Measurements from ENCODE around the gene AGBL1. TPM values are rescaled to one million over a fixed set of nuclear protein-coding genes. Genes with fewer than 3 reads are reported as not detected.

Gene AGBL1
- total RNA-seq, 1 experiment from 2014 or later, result not detected

- H3K4me1 ChIP-seq (ENCODE audit: low read length), result no peaks in the 10 kb centered on the region
- H4K20me1 ChIP-seq (ENCODE audit: insufficient read depth, low read depth, low read length), result no peaks in the 10 kb centered on the region
- H3K4me2 ChIP-seq (ENCODE audit: low read depth, low read length, poor library complexity, severe bottlenecking), result no peak overlapping the region
- no peak overlapping the region for H3K27ac ChIP-seq (ENCODE audit: low read length)
- H2AFZ ChIP-seq (ENCODE audit: low read length), result no peak overlapping the region
- DNase-seq, result no peak
- no peak overlapping the region for H3K4me3 ChIP-seq (ENCODE audit: low read length)
- no peaks in the 10 kb centered on the region for H3K27me3 ChIP-seq (ENCODE audit: low read length)
- H3K9me3 ChIP-seq (ENCODE audit: low read length), result no peaks in the 10 kb centered on the region
- no peaks in the 10 kb centered on the region for H3K9me2 ChIP-seq (replicated peaks; ENCODE audit: insufficient read depth, low read length)
- H3K36me3 ChIP-seq (ENCODE audit: insufficient read depth, low read length), result no peaks in the 10 kb centered on the region
- no peaks in the 10 kb centered on the region for H3K79me2 ChIP-seq (ENCODE audit: low read length)
- H3K9ac ChIP-seq (ENCODE audit: low read length), result no peak overlapping the region
These were observed 25.3 kb upstream of the AGBL1 start for GRCh38 chr15:86054338-86054737.

- no peak for DNase-seq
- Histone ChIP-seq H3K9me3 (ENCODE audit: low read length) (no peaks in the 10 kb centered on the region), H3K4me3 (ENCODE audit: low read length) (no peak overlapping the region), H2AFZ (ENCODE audit: low read length) (no peak overlapping the region), H3K4me1 (ENCODE audit: low read length) (no peaks in the 10 kb centered on the region), H3K27ac (ENCODE audit: low read length) (no peak overlapping the region), H3K79me2 (ENCODE audit: low read length) (no peaks in the 10 kb centered on the region), H3K4me2 (ENCODE audit: low read depth, low read length, poor library complexity, severe bottlenecking) (no peak overlapping the region), H3K36me3 (ENCODE audit: insufficient read depth, low read length) (no peaks in the 10 kb centered on the region), H4K20me1 (ENCODE audit: insufficient read depth, low read depth, low read length) (no peaks in the 10 kb centered on the region), H3K9ac (ENCODE audit: low read length) (no peak overlapping the region), H3K27me3 (ENCODE audit: low read length) (no peaks in the 10 kb centered on the region), H3K9me2 (replicated peaks; ENCODE audit: insufficient read depth, low read length) (no peaks in the 10 kb centered on the region)
These were observed 24.0 kb upstream of the AGBL1 start for GRCh38 chr15:86055688-86056087.

- no peak overlapping the region for H3K4me3 ChIP-seq (ENCODE audit: low read length)
- DNase-seq, result no peak
- H3K9me3 ChIP-seq (ENCODE audit: low read length), result no peaks in the 10 kb centered on the region
- H2AFZ ChIP-seq (ENCODE audit: low read length), result no peak overlapping the region
- H3K79me2 ChIP-seq (ENCODE audit: low read length), result no peaks in the 10 kb centered on the region
- no peak overlapping the region for H3K9ac ChIP-seq (ENCODE audit: low read length)
- no peaks in the 10 kb centered on the region for H4K20me1 ChIP-seq (ENCODE audit: insufficient read depth, low read depth, low read length)
- H3K27ac ChIP-seq (ENCODE audit: low read length), result no peak overlapping the region
- no peaks in the 10 kb centered on the region for H3K36me3 ChIP-seq (ENCODE audit: insufficient read depth, low read length)
- H3K9me2 ChIP-seq (replicated peaks; ENCODE audit: insufficient read depth, low read length), result no peaks in the 10 kb centered on the region
- no peak overlapping the region for H3K4me2 ChIP-seq (ENCODE audit: low read depth, low read length, poor library complexity, severe bottlenecking)
- H3K27me3 ChIP-seq (ENCODE audit: low read length), result no peaks in the 10 kb centered on the region
- no peaks in the 10 kb centered on the region for H3K4me1 ChIP-seq (ENCODE audit: low read length)
These were observed 19.8 kb upstream of the AGBL1 start for GRCh38 chr15:86059851-86060250.

GRCh38 chr15:86060674-86061073 lies 19.0 kb upstream of the AGBL1 start:
- no peaks in the 10 kb centered on the region for H3K9me3 ChIP-seq (ENCODE audit: low read length)
- no peaks in the 10 kb centered on the region for H3K9me2 ChIP-seq (replicated peaks; ENCODE audit: insufficient read depth, low read length)
- no peaks in the 10 kb centered on the region for H3K27me3 ChIP-seq (ENCODE audit: low read length)

GRCh38 chr15:86061581-86061980 lies 18.1 kb upstream of the AGBL1 start:
- H3K79me2 ChIP-seq (ENCODE audit: low read length), result no peaks in the 10 kb centered on the region
- no peaks in the 10 kb centered on the region for H3K9me3 ChIP-seq (ENCODE audit: low read length)
- H2AFZ ChIP-seq (ENCODE audit: low read length), result no peak overlapping the region
- no peak for DNase-seq
- H3K27ac ChIP-seq (ENCODE audit: low read length), result no peak overlapping the region
- H3K36me3 ChIP-seq (ENCODE audit: insufficient read depth, low read length), result no peaks in the 10 kb centered on the region
- H3K4me2 ChIP-seq (ENCODE audit: low read depth, low read length, poor library complexity, severe bottlenecking), result no peak overlapping the region
- no peak overlapping the region for H3K4me3 ChIP-seq (ENCODE audit: low read length)
- no peaks in the 10 kb centered on the region for H3K4me1 ChIP-seq (ENCODE audit: low read length)
- no peak overlapping the region for H3K9ac ChIP-seq (ENCODE audit: low read length)
- no peaks in the 10 kb centered on the region for H4K20me1 ChIP-seq (ENCODE audit: insufficient read depth, low read depth, low read length)
- H3K9me2 ChIP-seq (replicated peaks; ENCODE audit: insufficient read depth, low read length), result no peaks in the 10 kb centered on the region
- H3K27me3 ChIP-seq (ENCODE audit: low read length), result no peaks in the 10 kb centered on the region

More at GRCh38 chr15:86060674-86061073, 19.0 kb upstream of the AGBL1 start:
- H3K36me3 ChIP-seq (ENCODE audit: insufficient read depth, low read length), result no peaks in the 10 kb centered on the region
- H3K27ac ChIP-seq (ENCODE audit: low read length), result no peak overlapping the region
- no peak overlapping the region for H3K9ac ChIP-seq (ENCODE audit: low read length)
- DNase-seq, result no peak
- no peaks in the 10 kb centered on the region for H3K4me1 ChIP-seq (ENCODE audit: low read length)
- no peaks in the 10 kb centered on the region for H4K20me1 ChIP-seq (ENCODE audit: insufficient read depth, low read depth, low read length)
- H3K79me2 ChIP-seq (ENCODE audit: low read length), result no peaks in the 10 kb centered on the region
- no peak overlapping the region for H2AFZ ChIP-seq (ENCODE audit: low read length)
- no peak overlapping the region for H3K4me2 ChIP-seq (ENCODE audit: low read depth, low read length, poor library complexity, severe bottlenecking)
- no peak overlapping the region for H3K4me3 ChIP-seq (ENCODE audit: low read length)

- no peak overlapping the region for H3K9ac ChIP-seq (ENCODE audit: low read length)
- no peak overlapping the region for H2AFZ ChIP-seq (ENCODE audit: low read length)
- no peaks in the 10 kb centered on the region for H3K36me3 ChIP-seq (ENCODE audit: insufficient read depth, low read length)
- H3K4me3 ChIP-seq (ENCODE audit: low read length), result no peak overlapping the region
- no peaks in the 10 kb centered on the region for H3K9me3 ChIP-seq (ENCODE audit: low read length)
- H3K9me2 ChIP-seq (replicated peaks; ENCODE audit: insufficient read depth, low read length), result no peaks in the 10 kb centered on the region
- H3K27me3 ChIP-seq (ENCODE audit: low read length), result no peaks in the 10 kb centered on the region
- H4K20me1 ChIP-seq (ENCODE audit: insufficient read depth, low read depth, low read length), result no peaks in the 10 kb centered on the region
- no peaks in the 10 kb centered on the region for H3K4me1 ChIP-seq (ENCODE audit: low read length)
- H3K4me2 ChIP-seq (ENCODE audit: low read depth, low read length, poor library complexity, severe bottlenecking), result no peak overlapping the region
- no peak for DNase-seq
- no peaks in the 10 kb centered on the region for H3K79me2 ChIP-seq (ENCODE audit: low read length)
- H3K27ac ChIP-seq (ENCODE audit: low read length), result no peak overlapping the region
These were observed 16.9 kb upstream of the AGBL1 start for GRCh38 chr15:86062646-86063243.

GRCh38 chr15:86063356-86064095 lies 16.1 kb upstream of the AGBL1 start:
- Histone ChIP-seq H3K4me2 (ENCODE audit: low read depth, low read length, poor library complexity, severe bottlenecking) (no peak overlapping the region), H4K20me1 (ENCODE audit: insufficient read depth, low read depth, low read length) (no peaks in the 10 kb centered on the region), H3K9me2 (replicated peaks; ENCODE audit: insufficient read depth, low read length) (no peaks in the 10 kb centered on the region), H2AFZ (ENCODE audit: low read length) (no peak overlapping the region), H3K9ac (ENCODE audit: low read length) (no peak overlapping the region), H3K4me3 (ENCODE audit: low read length) (no peak overlapping the region), H3K36me3 (ENCODE audit: insufficient read depth, low read length) (no peaks in the 10 kb centered on the region), H3K4me1 (ENCODE audit: low read length) (no peaks in the 10 kb centered on the region), H3K27me3 (ENCODE audit: low read length) (no peaks in the 10 kb centered on the region), H3K9me3 (ENCODE audit: low read length) (no peaks in the 10 kb centered on the region), H3K79me2 (ENCODE audit: low read length) (no peaks in the 10 kb centered on the region), H3K27ac (ENCODE audit: low read length) (no peak overlapping the region)
- no peak for DNase-seq

- DNase-seq, result no peak
- no peak overlapping the region for H3K4me3 ChIP-seq (ENCODE audit: low read length)
- no peak overlapping the region for H3K9ac ChIP-seq (ENCODE audit: low read length)
- H3K27me3 ChIP-seq (ENCODE audit: low read length), result no peaks in the 10 kb centered on the region
- H2AFZ ChIP-seq (ENCODE audit: low read length), result no peak overlapping the region
- no peaks in the 10 kb centered on the region for H3K79me2 ChIP-seq (ENCODE audit: low read length)
- no peaks in the 10 kb centered on the region for H3K4me1 ChIP-seq (ENCODE audit: low read length)
- no peaks in the 10 kb centered on the region for H3K9me2 ChIP-seq (replicated peaks; ENCODE audit: insufficient read depth, low read length)
- no peaks in the 10 kb centered on the region for H4K20me1 ChIP-seq (ENCODE audit: insufficient read depth, low read depth, low read length)
- no peak overlapping the region for H3K27ac ChIP-seq (ENCODE audit: low read length)
- H3K4me2 ChIP-seq (ENCODE audit: low read depth, low read length, poor library complexity, severe bottlenecking), result no peak overlapping the region
- H3K36me3 ChIP-seq (ENCODE audit: insufficient read depth, low read length), result no peaks in the 10 kb centered on the region
- H3K9me3 ChIP-seq (ENCODE audit: low read length), result no peaks in the 10 kb centered on the region
These were observed 15.3 kb upstream of the AGBL1 start for GRCh38 chr15:86064326-86064725.
